Effector memory CD4-positive, alpha-beta T cell (primary cell): Measurements from ENCODE around the gene PLXNA4.

Source experiments
- DNase-seq, 3 donors: peaks; one replicate each; pipeline ENCODE4 v3.0.0-alpha.2; 2020
- H3K27ac ChIP-seq: 2 replicates; pipeline ENCODE4 v1.7.0; 2013; ENCODE audit warnings: mild to moderate bottlenecking, low read length, moderate library complexity; ENCODE audit not compliant: insufficient read depth, poor library complexity, severe bottlenecking
- H3K27me3 ChIP-seq: replicated peaks from 2 replicates; pipeline ENCODE4 v1.7.0; 2013; ENCODE audit warnings: mild to moderate bottlenecking, low read length; ENCODE audit not compliant: insufficient read depth, control insufficient read depth, poor library complexity, severe bottlenecking
- H3K36me3 ChIP-seq: 2 replicates; pipeline ENCODE4 v1.7.0; 2013; ENCODE audit warnings: mild to moderate bottlenecking, low read length, moderate library complexity; ENCODE audit not compliant: control insufficient read depth, insufficient read depth
- H3K4me1 ChIP-seq: 2 replicates; pipeline ENCODE4 v1.7.0; 2013; ENCODE audit warnings: low read length, mild to moderate bottlenecking; ENCODE audit not compliant: control insufficient read depth, insufficient read depth, poor library complexity, severe bottlenecking
- H3K4me3 ChIP-seq: 2 replicates; pipeline ENCODE4 v1.7.0; 2013; ENCODE audit warnings: low read length, low read depth, mild to moderate bottlenecking; ENCODE audit not compliant: insufficient read depth, poor library complexity, severe bottlenecking
- H3K9me3 ChIP-seq: 2 replicates; pipeline ENCODE4 v1.7.0; 2013; ENCODE audit warnings: mild to moderate bottlenecking, low read length, moderate library complexity; ENCODE audit not compliant: control insufficient read depth

The PLXNA4 gene

GRCh38 chr7:132076301-132077035, 499.8 kb downstream of the PLXNA4 start:
- Histone ChIP-seq H3K4me1 (no peaks in the 10 kb centered on the region), H3K27me3 (no peaks in the 10 kb centered on the region), H3K9me3 (no peaks in the 10 kb centered on the region), H3K4me3 (no peak overlapping the region), H3K36me3 (no peaks in the 10 kb centered on the region), H3K27ac (no peak overlapping the region)
- no peak for DNase-seq

GRCh38 chr7:132075515-132075914, 500.8 kb downstream of the PLXNA4 start:
- no peak overlapping the region for H3K27ac ChIP-seq

GRCh38 chr7:132073920-132074589, 502.2 kb downstream of the PLXNA4 start:
- Histone ChIP-seq H3K27ac (no peak overlapping the region), H3K27me3 (no peaks in the 10 kb centered on the region), H3K4me1 (no peaks in the 10 kb centered on the region), H3K9me3 (no peaks in the 10 kb centered on the region), H3K36me3 (no peaks in the 10 kb centered on the region), H3K4me3 (no peak overlapping the region)
- DNase-seq, result no peak

More at GRCh38 chr7:132075515-132075914, 500.8 kb downstream of the PLXNA4 start:
- no peak overlapping the region for H3K4me3 ChIP-seq
- no peaks in the 10 kb centered on the region for H3K4me1 ChIP-seq
- H3K36me3 ChIP-seq, result no peaks in the 10 kb centered on the region
- H3K9me3 ChIP-seq, result no peaks in the 10 kb centered on the region
- H3K27me3 ChIP-seq, result no peaks in the 10 kb centered on the region
- no peak for DNase-seq
